ENCODE measurements around the gene XRCC1. TPM values are rescaled to one million over a fixed set of nuclear protein-coding genes. Genes with fewer than 3 reads are reported as not detected.
A peak's percentile ranks its signal among the peaks of the same experiment; 100 is the strongest.

XRCC1 gene
- total and polyA plus RNA-seq, 9 of the 15 experiments (the other 6 are each of a cell fraction or from before 2014, with no cell fraction given): 1.5 to 36.9 (median 24.9) TPM

DNA sequence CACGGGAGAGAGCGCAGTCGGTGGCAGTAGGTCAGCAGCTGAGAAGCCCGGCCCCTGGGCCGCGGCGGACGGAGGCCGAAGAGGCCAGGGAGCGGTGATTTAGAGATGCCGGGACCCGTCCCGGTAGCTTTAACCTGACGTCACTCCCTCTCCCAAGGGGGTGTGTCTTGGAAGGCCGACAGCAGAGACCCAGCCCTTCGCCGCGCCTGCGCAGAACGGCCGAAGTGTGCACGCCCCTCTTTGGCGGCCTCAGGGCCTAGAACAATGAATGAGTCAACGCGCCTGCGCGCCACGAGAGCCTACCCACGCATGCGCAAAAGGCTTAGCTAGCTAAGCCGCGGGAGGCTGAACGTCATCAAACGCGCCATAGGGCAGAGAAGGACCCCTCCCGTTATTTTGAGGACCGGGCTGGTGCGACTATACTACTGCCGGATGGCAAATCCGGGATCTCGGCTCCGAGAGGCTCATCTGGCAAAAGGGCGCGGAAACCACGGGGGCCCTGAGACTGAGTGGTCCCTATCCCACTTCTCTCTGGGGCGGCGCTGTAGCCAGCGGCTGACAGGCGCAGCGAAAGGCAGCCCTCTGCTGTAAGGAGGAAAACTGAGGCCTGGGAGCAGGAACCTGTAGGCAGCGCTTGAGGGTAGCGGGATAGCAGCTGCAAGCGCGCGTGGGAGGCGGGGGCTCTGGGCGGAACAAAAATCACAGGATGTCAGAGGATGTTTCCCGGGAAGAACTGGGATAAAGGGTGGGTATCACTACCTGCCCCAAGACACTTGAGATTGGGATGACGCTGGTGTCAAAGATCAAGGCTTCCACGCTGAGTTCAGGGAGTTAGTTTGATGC, 20.9 kb upstream of the XRCC1 start, which contains the start of the genes IRGQ and ZNF576 (continued):
- TF ChIP-seq RREB1 (CRISPR knock-in tag; IDR thresholded peaks at IDR 0.05) (peak; percentile 89), YY1 (IDR thresholded peaks at IDR 0.05; ENCODE audit: borderline replicate concordance in 1 of 3, control insufficient read depth in 1 of 3, extremely low read depth in 1 of 3, insufficient read depth in 3 of 3, insufficient read length in 1 of 3, insufficient replicate concordance in 2 of 3, low read depth in 1 of 3, low read length in 2 of 3) (peak in 1 of 3 experiments; percentile 14), ELK3 (CRISPR knock-in tag; IDR thresholded peaks at IDR 0.05) (no peak), POLR3A (IDR thresholded peaks at IDR 0.05; ENCODE audit: borderline replicate concordance, extremely low read depth, insufficient read depth, insufficient read length) (no peak), JUN (IDR thresholded peaks at IDR 0.05; ENCODE audit: borderline replicate concordance, low read depth, low read length) (0 out of 2 replicates have a peak, but pooled peaks have one; percentile 32), JUN (CRISPR knock-in tag; IDR thresholded peaks at IDR 0.05; ENCODE audit: borderline replicate concordance) (no peak; the same call in 1 of the 2 replicates), BRD9 (IDR thresholded peaks at IDR 0.05; ENCODE audit: low read depth, partially characterized antibody) (peak; percentile 68), ZFX (CRISPR knock-in tag; IDR thresholded peaks at IDR 0.05) (peak; percentile 90), PHTF2 (CRISPR knock-in tag; IDR thresholded peaks at IDR 0.05) (no peak), CSDE1 (IDR thresholded peaks at IDR 0.05) (peak in 1 of 2 experiments; percentile 33; a peak in 1 of 4 replicates), SMAD4 (CRISPR knock-in tag; conservative IDR thresholded peaks at IDR 0.05) (peak; percentile 24; the same call in 1 of the 2 replicates), ZMIZ1 (IDR thresholded peaks at IDR 0.05; ENCODE audit: low read depth in 2 of 2, low read length in 2 of 2) (peak in 1 of 2 experiments; percentile 8; a peak in 1 of 4 replicates)
